HG03378 (cell line): Measurements from ENCODE around the gene SOD3.

Experiments used
- ATAC-seq: cut with Tn5 transposase; IDR thresholded peaks from one replicate; pipeline ENCODE4 v1.9.1; 2021; ENCODE audit warnings: mild to moderate bottlenecking, moderate library complexity; ENCODE audit not compliant: unreplicated experiment

SOD3 gene

GRCh38 chr4:24840826-24841543 is 45.6 kb downstream of the SOD3 start:
- no peak for ATAC-seq

GRCh38 chr4:24842356-24842755 is 47.0 kb downstream of the SOD3 start:
- no peak for ATAC-seq

GRCh38 chr4:24843096-24843495 is 47.7 kb downstream of the SOD3 start:
- ATAC-seq: no peak

GRCh38 chr4:24845132-24845531 is 49.8 kb downstream of the SOD3 start:
- ATAC-seq: no peak

GRCh38 chr4:24845902-24846301 is 50.5 kb downstream of the SOD3 start:
- ATAC-seq: no peak

- no peak for ATAC-seq
Measured at GRCh38 chr4:24846716-24847115, 51.3 kb downstream of the SOD3 start.

- no peak for ATAC-seq
Measured at GRCh38 chr4:24849351-24849750, 54.0 kb downstream of the SOD3 start.

GRCh38 chr4:24849756-24850155 is 54.4 kb downstream of the SOD3 start:
- no peak for ATAC-seq
